NCI-H1694 treated with DMSO at 0.1 percent for 48 hours (cell line): ENCODE measurements around the gene LRRC74A.

ENCODE experiments used
- DNase-seq: peaks from one replicate; lab custom pipeline; 2025; lab: John Stamatoyannopoulos, UW

LRRC74A gene

GRCh38 chr14:76826122-76826521 lies at the start of gene LRRC74A:
Gene LRRC74A, plus strand, starts transcription at chr14:76826408. Its CDS starts 290 bp downstream, at chr14:76826698.
- DNase-seq, result no peak

- DNase-seq, result peak; percentile 70
Observed at GRCh38 chr14:76776428-76777251, 49.6 kb upstream of the LRRC74A start.

- DNase-seq, result no peak
Observed at GRCh38 chr14:76777721-76778120, 48.5 kb upstream of the LRRC74A start.

GRCh38 chr14:76778546-76779215 lies 47.5 kb upstream of the LRRC74A start:
- no peak for DNase-seq

GRCh38 chr14:76779221-76780057 lies 46.8 kb upstream of the LRRC74A start:
- DNase-seq, result no peak

GRCh38 chr14:76780058-76780345 lies 46.2 kb upstream of the LRRC74A start:
- no peak for DNase-seq

GRCh38 chr14:76780360-76780759 lies 45.8 kb upstream of the LRRC74A start:
- no peak for DNase-seq

GRCh38 chr14:76780875-76781647 lies 45.1 kb upstream of the LRRC74A start:
- no peak for DNase-seq

- no peak for DNase-seq
Observed at GRCh38 chr14:76781648-76782051, 44.6 kb upstream of the LRRC74A start.

GRCh38 chr14:76782115-76782884 lies 43.9 kb upstream of the LRRC74A start:
- DNase-seq, result no peak

GRCh38 chr14:76782885-76783566 lies 43.2 kb upstream of the LRRC74A start:
- no peak for DNase-seq

GRCh38 chr14:76784266-76784874 lies 41.8 kb upstream of the LRRC74A start:
- DNase-seq, result no peak

- DNase-seq, result peak; percentile 98
Observed at GRCh38 chr14:76784881-76785280, 41.3 kb upstream of the LRRC74A start.

GRCh38 chr14:76786601-76787000 lies 39.6 kb upstream of the LRRC74A start:
- peak; percentile 91 for DNase-seq

- no peak for DNase-seq
Observed at GRCh38 chr14:76792422-76792821, 33.8 kb upstream of the LRRC74A start.

GRCh38 chr14:76793324-76793723 lies 32.9 kb upstream of the LRRC74A start:
- no peak for DNase-seq

GRCh38 chr14:76793956-76794355 lies 32.3 kb upstream of the LRRC74A start:
- no peak for DNase-seq

GRCh38 chr14:76806446-76806845 lies 19.8 kb upstream of the LRRC74A start:
- DNase-seq, result no peak

- no peak for DNase-seq
Observed at GRCh38 chr14:76808011-76808410, 18.2 kb upstream of the LRRC74A start.

- DNase-seq, result no peak
Observed at GRCh38 chr14:76808990-76809389, 17.2 kb upstream of the LRRC74A start.
